Measurements from ENCODE around the gene WWOX. TPM values are rescaled to one million over a fixed set of nuclear protein-coding genes. Genes with fewer than 3 reads are reported as not detected.

WWOX gene
- total and polyA plus RNA-seq, 2 experiments from 2014 or later, result 17.0 to 39.8 TPM

DNA sequence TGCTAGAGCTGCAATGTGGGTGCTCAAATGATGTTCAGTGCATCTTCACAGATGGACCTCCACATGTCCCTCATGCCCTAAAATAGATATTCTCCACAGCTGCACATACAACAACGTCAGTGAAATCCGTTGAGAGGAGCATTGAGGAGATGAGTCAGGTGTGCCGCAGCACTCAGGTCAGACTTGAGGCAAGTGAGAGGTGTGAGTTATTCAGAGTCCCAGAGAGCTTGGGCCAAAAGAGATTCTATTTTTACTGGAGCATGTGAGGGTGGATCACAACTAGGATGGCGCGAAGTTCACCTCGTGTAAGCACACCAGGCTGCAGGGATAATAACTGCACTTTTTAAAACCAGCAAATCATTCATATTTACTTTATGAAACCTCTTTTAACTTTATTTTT is 855.8 kb downstream of the WWOX start:
- no peaks in the 10 kb centered on the region for H3K36me3 ChIP-seq (replicated peaks; ENCODE audit: insufficient read depth, low read depth)
- no peaks in the 10 kb centered on the region for H3K79me2 ChIP-seq
- H3K27ac ChIP-seq, result no peak overlapping the region
- H3K9me2 ChIP-seq (replicated peaks; ENCODE audit: insufficient read depth), result no peaks in the 10 kb centered on the region
- no peak overlapping the region for H3K4me3 ChIP-seq
- DNase-seq (ENCODE audit: low spot score), result no peak
- no peaks in the 10 kb centered on the region for H3K27me3 ChIP-seq
- no peak overlapping the region for H3K4me2 ChIP-seq
- TF ChIP-seq, protein P1, sequence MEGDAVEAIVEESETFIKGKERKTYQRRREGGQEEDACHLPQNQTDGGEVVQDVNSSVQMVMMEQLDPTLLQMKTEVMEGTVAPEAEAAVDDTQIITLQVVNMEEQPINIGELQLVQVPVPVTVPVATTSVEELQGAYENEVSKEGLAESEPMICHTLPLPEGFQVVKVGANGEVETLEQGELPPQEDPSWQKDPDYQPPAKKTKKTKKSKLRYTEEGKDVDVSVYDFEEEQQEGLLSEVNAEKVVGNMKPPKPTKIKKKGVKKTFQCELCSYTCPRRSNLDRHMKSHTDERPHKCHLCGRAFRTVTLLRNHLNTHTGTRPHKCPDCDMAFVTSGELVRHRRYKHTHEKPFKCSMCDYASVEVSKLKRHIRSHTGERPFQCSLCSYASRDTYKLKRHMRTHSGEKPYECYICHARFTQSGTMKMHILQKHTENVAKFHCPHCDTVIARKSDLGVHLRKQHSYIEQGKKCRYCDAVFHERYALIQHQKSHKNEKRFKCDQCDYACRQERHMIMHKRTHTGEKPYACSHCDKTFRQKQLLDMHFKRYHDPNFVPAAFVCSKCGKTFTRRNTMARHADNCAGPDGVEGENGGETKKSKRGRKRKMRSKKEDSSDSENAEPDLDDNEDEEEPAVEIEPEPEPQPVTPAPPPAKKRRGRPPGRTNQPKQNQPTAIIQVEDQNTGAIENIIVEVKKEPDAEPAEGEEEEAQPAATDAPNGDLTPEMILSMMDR (IDR thresholded peaks at IDR 0.05; ENCODE audit: poor library complexity), result no peak
- no peak for TF ChIP-seq EZH2 (IDR thresholded peaks at IDR 0.05; ENCODE audit: borderline replicate concordance)
- TF ChIP-seq EZH2phosphoT487 (IDR thresholded peaks at IDR 0.05; ENCODE audit: low read depth, severe bottlenecking, unreplicated experiment), result no peak
- H4K20me1 ChIP-seq (ENCODE audit: insufficient read depth, poor library complexity, severe bottlenecking), result no peaks in the 10 kb centered on the region
- 94% methylated on average over 6 of the region's 6 CpGs for WGBS (ENCODE audit: low lambda C conversion rate, missing lambda C conversion rate)
- H3K9me3 ChIP-seq (ENCODE audit: low read depth), result no peaks in the 10 kb centered on the region
- no peak overlapping the region for H2AFZ ChIP-seq
- no peaks in the 10 kb centered on the region for H3K4me1 ChIP-seq (ENCODE audit: insufficient read depth)

GRCh38 chr16:78956859-78957258 is 857.4 kb downstream of the WWOX start:
- no peaks in the 10 kb centered on the region for H3K36me3 ChIP-seq (replicated peaks; ENCODE audit: insufficient read depth, low read depth)
- H3K9me3 ChIP-seq (ENCODE audit: low read depth), result no peaks in the 10 kb centered on the region
- no peak for DNase-seq (ENCODE audit: low spot score)
- no peak overlapping the region for H3K27ac ChIP-seq
- H3K27me3 ChIP-seq, result no peaks in the 10 kb centered on the region
- H2AFZ ChIP-seq, result no peak overlapping the region
- H3K9me2 ChIP-seq (replicated peaks; ENCODE audit: insufficient read depth), result no peaks in the 10 kb centered on the region
- no peak overlapping the region for H3K4me3 ChIP-seq
- TF ChIP-seq EZH2 (IDR thresholded peaks at IDR 0.05; ENCODE audit: borderline replicate concordance) (no peak), EZH2phosphoT487 (IDR thresholded peaks at IDR 0.05; ENCODE audit: low read depth, severe bottlenecking, unreplicated experiment) (no peak)
- TF ChIP-seq, protein P1 (IDR thresholded peaks at IDR 0.05; ENCODE audit: poor library complexity), result no peak
- 72% methylated on average over 8 of the region's 8 CpGs for WGBS (ENCODE audit: low lambda C conversion rate, missing lambda C conversion rate)
- no peaks in the 10 kb centered on the region for H4K20me1 ChIP-seq (ENCODE audit: insufficient read depth, poor library complexity, severe bottlenecking)
- H3K79me2 ChIP-seq, result no peaks in the 10 kb centered on the region
- H3K4me2 ChIP-seq, result no peak overlapping the region
- H3K4me1 ChIP-seq (ENCODE audit: insufficient read depth), result no peaks in the 10 kb centered on the region

- H3K9me3 ChIP-seq (ENCODE audit: low read depth), result no peaks in the 10 kb centered on the region
- H3K27ac ChIP-seq, result no peak overlapping the region
- no peak for DNase-seq (ENCODE audit: low spot score)
- H3K4me1 ChIP-seq (ENCODE audit: insufficient read depth), result no peaks in the 10 kb centered on the region
- no peaks in the 10 kb centered on the region for H3K9me2 ChIP-seq (replicated peaks; ENCODE audit: insufficient read depth)
- no peaks in the 10 kb centered on the region for H4K20me1 ChIP-seq (ENCODE audit: insufficient read depth, poor library complexity, severe bottlenecking)
- TF ChIP-seq EZH2phosphoT487 (IDR thresholded peaks at IDR 0.05; ENCODE audit: low read depth, severe bottlenecking, unreplicated experiment), result no peak
- TF ChIP-seq, protein P1 (IDR thresholded peaks at IDR 0.05; ENCODE audit: poor library complexity), result no peak
- no peak for TF ChIP-seq EZH2 (IDR thresholded peaks at IDR 0.05; ENCODE audit: borderline replicate concordance)
- H3K79me2 ChIP-seq, result no peaks in the 10 kb centered on the region
- H3K4me3 ChIP-seq, result no peak overlapping the region
- no peaks in the 10 kb centered on the region for H3K36me3 ChIP-seq (replicated peaks; ENCODE audit: insufficient read depth, low read depth)
- H3K4me2 ChIP-seq, result no peak overlapping the region
- no peaks in the 10 kb centered on the region for H3K27me3 ChIP-seq
- no peak overlapping the region for H2AFZ ChIP-seq
- 75% methylated on average over 15 of the region's 15 CpGs for WGBS (ENCODE audit: low lambda C conversion rate, missing lambda C conversion rate)
Observed at GRCh38 chr16:78957317-78958100, 858.1 kb downstream of the WWOX start.

Measured in hepatocyte (in vitro differentiated cells).